Fibroblast of skin of back (primary cell): ENCODE data around the gene BDKRB2.
A peak's percentile ranks its signal among the peaks of the same experiment; 100 is the strongest.

Experiments
- DNase-seq: peaks from one replicate; pipeline ENCODE4 v3.0.0-alpha.2; 2013

The BDKRB2 gene

GRCh38 chr14:96176811-96177211 is 27.8 kb upstream of the BDKRB2 start:
- DNase-seq, result no peak

GRCh38 chr14:96177766-96178375 is 26.8 kb upstream of the BDKRB2 start:
- DNase-seq, result no peak

GRCh38 chr14:96178461-96179321 is 25.9 kb upstream of the BDKRB2 start:
- no peak for DNase-seq

DNA sequence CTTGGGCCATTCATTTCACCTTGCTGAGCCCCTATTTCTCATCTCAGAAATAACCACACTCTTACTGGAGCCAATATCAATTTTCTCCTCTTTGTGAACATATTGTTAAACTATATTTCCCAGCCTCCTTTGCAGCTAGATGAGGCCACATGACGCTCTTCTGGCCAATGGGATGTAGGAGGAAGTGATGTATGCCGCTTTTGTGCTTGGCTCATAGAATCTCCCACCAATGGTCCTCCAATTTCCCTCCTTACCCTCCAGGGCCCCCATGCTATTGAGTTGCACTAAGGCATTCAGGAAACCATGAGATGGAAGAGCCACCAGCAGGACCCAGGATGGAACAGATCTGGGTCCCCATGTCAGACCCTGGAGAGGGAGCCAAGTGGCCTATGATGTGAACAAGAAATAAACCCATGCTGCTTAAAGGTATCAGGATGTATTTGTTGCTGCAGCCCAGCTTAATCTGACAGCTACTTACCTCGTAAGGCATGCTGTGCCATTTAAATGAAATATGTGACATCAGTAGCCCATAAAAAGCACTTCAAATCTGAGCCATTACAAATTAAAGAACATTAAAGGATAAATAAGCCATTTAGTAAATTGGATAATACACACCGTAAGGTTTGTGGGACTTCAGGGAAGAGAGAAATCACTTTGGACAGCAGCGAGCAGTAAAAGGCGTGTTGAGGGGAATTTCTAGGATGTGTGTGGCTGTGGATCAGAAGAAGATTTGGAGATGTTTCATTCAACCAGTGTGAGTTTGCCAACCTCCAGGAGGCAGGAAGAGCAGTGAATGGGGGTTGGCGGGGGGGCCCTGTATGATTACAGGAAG is 24.4 kb upstream of the BDKRB2 start:
- no peak for DNase-seq

- no peak for DNase-seq
Measured at GRCh38 chr14:96181186-96182056, 23.2 kb upstream of the BDKRB2 start.

DNA sequence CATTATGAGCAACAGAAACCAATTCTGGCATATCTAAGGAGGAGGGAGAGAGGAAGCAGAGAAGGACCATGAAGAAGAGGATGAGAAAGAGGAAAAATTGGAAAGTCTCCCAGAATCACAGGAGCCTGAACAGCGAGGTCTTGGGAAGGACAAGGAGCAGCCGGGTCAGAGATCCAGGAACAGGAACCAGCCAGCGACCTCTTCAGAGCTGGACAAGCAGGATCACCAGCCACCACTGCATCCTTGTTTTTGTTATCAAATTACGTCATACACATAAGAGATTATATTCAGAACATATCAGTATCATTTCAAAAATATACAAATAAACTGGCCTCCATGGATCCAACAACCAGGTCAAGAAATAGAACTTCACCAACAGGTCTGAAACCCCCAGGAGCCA is 22.1 kb upstream of the BDKRB2 start:
- no peak for DNase-seq

- no peak for DNase-seq
Measured at GRCh38 chr14:96184737-96185136, 19.9 kb upstream of the BDKRB2 start.

DNA sequence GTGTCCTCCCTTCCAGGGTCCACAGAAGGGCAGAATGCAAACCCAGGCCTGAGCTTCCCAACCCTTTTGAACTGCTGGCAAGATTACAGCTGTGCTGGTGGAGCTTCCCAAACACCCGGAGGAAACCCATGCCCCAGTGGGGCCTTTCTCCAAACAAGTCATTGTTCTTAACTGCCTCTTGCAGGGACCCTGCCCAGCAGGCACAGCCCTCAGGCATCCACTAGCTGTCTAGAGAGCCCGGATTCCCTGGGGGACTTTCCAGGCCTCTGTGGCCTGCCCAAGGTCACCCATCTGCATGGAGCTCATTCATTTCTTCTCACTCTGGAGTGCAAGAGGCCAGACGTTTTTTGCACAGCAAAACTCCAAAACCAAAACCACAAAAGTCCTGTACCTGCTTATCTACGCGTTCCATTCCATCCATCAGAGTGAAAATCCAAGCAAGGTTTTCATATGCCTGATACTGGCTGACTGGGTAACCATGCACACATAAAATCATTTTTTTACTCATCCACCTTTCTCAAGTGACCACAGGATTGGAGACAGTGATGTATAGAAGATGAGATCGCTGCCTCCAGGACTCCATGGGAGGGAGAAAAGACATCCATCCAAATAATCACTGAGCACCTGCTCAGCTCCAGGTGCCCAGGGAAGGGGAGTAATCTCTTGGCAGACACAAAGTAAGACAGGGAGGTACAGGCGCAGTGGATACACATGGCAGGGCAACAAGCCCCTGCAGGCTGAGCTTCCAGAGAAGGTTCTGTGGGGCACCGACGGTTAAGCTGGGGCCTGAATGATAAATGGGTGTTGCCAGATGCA is 17.2 kb upstream of the BDKRB2 start:
- no peak for DNase-seq

DNA sequence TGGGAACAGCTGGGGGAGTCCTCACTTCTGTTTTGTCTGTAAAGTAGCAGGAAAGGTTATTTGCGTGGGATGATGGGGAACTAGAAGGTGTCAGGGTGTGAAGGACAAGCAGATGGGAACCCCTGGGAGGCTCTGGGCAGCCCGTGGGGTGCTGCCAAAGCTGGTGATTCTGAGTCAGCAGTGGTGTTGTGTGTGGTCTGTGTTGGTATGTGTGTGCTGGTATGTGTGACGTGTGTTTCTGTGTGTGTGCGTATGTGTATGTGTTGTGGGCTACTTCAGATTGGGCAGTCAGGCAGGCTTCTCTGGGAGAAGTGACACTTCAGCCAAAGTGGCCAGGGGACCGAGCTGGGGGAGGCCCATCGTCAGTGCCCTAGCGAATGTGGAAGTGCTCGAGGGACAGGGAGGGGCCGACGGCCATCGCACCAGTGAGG is 15.3 kb upstream of the BDKRB2 start:
- DNase-seq, result peak; percentile 62

DNA sequence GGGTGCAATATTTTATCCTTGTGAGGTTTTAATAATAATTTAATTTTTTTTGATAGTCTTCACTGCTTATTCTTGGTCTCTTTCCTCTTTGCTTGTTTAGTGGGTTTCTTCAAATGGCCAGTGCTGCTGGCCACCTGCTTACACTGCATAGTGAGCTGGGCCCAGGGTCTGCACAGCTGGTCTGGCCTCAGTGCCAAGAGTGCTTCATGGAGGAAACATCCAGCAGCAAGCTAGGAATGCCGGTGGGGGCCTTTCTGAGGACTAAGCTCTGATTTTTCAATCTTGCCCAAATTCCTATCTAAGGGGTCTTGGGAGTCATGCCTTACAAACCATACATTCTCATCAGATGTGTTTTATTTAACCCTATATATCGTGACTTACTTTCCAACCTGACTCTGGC is 13.3 kb upstream of the BDKRB2 start:
- DNase-seq, result no peak

DNA sequence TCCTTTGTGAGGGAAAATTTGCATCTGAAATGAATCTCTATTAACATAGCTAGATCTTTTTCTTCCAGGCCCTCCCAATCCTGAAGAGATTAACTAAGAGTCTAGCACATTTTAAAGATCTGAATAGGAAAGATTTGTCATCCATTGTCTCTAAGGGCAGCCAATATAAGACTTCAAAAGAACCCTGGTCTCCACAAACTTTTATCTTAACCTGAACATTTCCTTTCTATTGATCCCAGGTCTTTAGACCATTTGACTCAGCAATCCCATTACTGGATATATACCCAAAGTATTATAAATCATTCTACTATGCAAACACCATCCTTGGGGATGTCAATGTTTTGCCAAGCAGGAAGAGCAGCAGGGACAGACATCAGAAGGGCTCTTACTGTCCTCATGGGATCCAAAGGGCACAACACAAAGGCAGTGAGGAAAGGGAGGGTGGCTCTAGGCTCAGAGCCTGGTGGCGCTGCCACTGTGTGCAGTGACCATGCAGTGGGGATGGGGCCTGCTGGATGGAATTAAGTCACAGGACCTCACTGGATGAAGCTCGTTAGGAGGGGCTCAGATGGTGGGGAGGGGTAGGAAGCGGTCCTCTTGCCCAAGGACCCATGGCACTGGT is 12.7 kb upstream of the BDKRB2 start:
- no peak for DNase-seq

DNA sequence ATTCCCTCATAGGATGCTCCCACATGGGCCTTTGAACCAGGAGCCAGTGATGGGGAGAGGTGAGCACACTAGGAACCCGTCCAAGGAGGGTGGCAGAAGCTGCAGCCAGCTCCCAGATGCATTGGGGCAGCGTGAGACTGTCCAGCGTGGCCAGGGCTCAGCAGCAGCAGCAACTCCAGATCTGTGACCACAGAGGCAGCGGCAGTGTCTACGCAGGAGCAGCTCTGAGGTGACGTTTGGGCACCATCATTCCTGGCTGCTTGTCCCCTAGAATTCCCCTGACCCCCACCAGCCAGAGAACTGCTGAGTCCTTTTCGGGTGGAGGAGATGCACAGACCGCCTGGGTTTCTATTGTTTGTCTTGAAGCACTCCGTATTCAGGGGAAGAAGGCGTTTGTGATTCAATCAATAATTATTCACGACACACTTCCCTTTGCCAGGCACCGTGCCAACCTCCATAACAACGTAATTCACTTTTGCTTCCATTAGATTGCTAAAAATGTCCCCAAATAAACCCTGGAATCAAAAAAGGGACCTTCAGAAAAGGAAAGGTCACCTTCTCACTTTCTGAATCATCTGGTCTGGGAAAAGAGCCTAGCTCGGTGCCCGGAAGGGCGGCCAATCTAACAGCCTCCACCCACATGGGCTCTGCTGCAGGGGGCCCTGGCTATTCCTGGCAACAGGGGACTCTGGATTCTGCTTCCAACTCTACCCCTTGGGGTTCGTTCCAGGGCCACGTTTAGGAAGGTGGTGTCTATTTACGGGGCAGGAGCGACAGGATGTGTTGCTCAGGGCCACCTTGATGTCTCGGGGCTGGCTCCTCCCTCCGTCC is 11.4 kb upstream of the BDKRB2 start:
- no peak for DNase-seq

DNA sequence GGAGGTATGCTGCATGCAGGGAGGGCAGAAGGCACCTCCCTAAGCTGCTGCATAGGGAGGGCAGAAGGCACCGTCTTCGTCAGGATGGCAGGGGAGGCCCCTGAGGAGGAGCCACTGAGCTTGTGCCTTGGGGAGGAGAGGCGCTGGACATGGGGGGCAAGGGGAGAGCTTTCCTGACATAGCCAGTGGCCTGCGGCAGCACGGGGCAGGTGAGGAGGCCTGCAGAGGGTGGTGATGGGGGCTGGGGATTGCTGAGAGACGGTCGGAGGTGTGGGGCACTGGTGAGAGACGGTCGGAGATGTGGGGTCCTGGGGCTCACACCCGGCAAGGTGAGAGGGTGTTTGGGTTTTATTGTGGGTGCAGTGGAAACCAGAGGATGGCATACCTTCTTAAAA is 10.4 kb upstream of the BDKRB2 start:
- no peak for DNase-seq

- DNase-seq, result no peak
Measured at GRCh38 chr14:96194657-96195431, 9.8 kb upstream of the BDKRB2 start.

DNA sequence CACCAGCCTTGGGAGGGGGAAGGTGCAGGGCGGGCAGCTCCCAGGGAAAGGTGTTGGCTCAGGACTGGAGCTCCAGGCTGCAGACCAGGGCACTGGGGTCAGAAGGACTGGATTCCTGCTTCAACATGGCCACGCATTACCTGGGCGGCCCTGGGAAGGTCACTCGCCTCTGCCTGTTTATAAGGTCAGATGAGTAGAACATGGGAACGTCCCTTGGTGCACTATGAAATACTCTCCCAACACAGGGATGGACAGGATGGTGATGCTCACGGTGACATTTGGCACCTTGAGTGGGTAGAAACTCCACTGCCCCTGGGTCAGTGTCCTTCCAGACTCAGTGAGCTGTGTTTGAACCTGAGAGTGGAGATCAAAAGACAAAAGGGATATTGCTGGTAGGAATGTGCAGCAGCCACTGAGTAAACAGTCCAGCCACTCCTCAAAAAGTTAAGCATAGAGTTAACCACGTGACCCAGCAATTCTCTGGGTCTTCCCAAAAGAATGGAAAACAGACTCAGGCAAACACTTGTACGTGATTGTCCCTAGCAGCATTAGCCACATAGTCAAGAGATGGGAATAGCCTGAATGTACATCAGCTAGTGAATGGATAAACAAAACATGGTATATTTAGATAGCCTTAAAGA is 9.1 kb upstream of the BDKRB2 start:
- DNase-seq, result no peak

DNA sequence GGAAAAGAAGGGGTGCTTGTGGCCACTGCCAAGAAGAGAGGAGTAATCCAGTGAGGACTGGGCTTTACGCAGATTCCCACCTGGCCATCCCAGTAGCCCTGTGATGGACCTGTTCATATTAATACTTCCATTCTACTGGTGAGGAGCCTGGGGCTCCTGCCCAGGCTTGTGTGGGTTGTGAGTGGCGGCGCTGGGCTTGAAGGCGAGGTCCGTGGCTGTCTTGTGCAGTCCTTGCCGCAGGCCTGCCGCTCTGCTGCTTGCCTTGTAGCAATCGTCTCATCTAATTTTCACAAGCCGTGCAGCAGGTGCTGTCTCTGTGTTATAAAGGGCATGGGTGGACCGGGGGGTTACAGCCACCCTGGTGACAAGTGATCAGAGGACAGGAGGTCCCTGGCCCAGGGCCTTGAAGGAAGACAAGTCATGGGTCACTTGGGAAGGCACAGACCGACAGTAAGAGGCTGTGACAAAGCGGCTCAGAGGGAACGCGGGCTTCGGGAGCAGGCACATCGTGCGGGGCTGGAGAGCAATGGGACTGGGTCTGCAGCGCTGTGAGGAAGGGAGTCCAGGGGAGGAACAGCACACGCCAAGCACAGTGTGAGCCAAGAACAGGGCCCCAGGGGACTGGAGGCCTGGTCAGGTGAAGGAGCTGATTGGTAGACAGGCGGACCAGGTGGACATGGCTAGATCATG is 7.3 kb upstream of the BDKRB2 start:
- no peak for DNase-seq

GRCh38 chr14:96197969-96198368 is 6.7 kb upstream of the BDKRB2 start:
- no peak for DNase-seq
